ENCODE measurements around the gene PTH2.

DNA sequence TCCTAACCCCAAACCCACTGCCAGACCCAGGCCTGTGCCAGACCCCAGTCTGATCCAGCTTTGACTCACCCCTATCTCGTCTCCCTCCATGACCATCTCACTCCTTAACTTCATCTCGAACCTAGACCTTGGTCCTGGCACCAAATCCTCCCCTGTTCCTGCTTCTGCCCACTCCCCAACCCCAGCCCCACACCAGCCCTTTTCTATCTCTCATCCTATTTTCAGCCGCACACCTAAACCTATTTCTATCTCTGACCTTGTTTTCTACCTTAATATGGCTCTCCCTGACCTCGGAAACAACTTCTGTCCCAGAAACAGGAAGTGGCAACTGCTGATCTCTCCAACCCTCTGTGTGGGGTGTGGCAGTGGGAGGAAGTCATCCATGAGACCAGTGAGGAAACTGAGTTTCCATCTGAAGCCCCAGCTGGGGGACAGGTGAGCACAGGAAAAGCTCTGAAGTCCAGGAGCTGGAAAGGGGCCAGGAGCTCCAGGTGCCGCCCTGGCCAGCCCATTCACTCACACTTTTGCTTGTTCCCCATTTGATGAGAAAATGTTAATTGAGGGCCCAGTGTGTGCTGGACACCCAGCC, 13.7 kb downstream of the PTH2 start:
- no peak for TF ChIP-seq EZH2 (IDR thresholded peaks at IDR 0.05; ENCODE audit: borderline replicate concordance, low read length)
- TF ChIP-seq, protein P1, sequence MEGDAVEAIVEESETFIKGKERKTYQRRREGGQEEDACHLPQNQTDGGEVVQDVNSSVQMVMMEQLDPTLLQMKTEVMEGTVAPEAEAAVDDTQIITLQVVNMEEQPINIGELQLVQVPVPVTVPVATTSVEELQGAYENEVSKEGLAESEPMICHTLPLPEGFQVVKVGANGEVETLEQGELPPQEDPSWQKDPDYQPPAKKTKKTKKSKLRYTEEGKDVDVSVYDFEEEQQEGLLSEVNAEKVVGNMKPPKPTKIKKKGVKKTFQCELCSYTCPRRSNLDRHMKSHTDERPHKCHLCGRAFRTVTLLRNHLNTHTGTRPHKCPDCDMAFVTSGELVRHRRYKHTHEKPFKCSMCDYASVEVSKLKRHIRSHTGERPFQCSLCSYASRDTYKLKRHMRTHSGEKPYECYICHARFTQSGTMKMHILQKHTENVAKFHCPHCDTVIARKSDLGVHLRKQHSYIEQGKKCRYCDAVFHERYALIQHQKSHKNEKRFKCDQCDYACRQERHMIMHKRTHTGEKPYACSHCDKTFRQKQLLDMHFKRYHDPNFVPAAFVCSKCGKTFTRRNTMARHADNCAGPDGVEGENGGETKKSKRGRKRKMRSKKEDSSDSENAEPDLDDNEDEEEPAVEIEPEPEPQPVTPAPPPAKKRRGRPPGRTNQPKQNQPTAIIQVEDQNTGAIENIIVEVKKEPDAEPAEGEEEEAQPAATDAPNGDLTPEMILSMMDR (conservative IDR thresholded peaks at IDR 0.05 in 1 of 2, IDR thresholded peaks at IDR 0.05 in 1 of 2; ENCODE audit: extremely low read depth in 1 of 2, insufficient read depth in 1 of 2, low read depth in 1 of 2, low read length in 2 of 2), result no peak

All from mammary epithelial cell (primary cell).